HG02678 (cell line): Measurements from ENCODE around the gene SPG21.
"Not testable (repeated sequence)": the region's sequence is repeated elsewhere in the genome, so short reads cannot be mapped to it uniquely, and the experiment has no call there.

Source experiments
- ATAC-seq: cut with Tn5 transposase; IDR thresholded peaks from one replicate; pipeline ENCODE4 v1.9.1; 2021; ENCODE audit warnings: mild to moderate bottlenecking, moderate library complexity; ENCODE audit not compliant: unreplicated experiment

Gene SPG21, protein sequence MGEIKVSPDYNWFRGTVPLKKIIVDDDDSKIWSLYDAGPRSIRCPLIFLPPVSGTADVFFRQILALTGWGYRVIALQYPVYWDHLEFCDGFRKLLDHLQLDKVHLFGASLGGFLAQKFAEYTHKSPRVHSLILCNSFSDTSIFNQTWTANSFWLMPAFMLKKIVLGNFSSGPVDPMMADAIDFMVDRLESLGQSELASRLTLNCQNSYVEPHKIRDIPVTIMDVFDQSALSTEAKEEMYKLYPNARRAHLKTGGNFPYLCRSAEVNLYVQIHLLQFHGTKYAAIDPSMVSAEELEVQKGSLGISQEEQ

DNA sequence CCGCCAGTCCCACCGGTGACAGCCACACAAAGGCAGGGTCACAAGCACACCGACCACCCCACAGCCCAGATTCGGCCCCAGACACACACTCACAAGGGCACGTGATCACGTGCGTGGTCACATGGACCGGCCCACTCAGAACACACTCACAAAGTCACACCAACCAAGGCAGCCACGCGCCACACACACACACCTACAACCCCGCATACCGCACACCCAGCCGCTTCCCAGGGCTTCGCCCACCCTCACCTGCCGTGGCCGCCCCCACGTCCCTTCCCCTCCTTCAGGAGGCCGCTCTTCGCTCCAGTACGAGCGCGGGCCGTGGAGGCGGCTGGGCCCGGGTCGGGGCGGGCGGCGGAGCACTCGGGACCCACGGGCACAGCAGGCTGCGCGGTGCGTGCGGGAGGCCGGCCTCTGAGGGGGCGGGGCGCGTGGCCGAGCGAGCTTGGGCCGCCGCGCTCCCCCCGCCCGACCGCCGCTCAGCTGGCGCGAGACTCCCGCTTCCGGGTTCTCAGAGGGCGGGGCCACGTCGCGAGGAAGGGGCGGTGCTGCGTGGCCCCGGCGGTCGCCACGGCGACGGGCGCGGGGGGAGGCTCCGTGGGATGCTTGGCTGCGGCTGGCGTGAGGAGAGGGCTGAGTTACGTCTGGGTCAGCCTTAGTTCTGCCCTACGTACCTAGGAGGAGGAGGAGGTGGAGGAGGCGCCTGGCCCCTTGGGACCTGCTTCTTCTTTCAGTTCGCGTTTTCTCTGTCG, at the start of gene SPG21:
Gene SPG21 (minus strand): TSS at position 499 of the 752 bp plus-strand sequence. CDS start 6,345 bp downstream, outside the sequence.
- peak; percentile 93 for ATAC-seq

DNA sequence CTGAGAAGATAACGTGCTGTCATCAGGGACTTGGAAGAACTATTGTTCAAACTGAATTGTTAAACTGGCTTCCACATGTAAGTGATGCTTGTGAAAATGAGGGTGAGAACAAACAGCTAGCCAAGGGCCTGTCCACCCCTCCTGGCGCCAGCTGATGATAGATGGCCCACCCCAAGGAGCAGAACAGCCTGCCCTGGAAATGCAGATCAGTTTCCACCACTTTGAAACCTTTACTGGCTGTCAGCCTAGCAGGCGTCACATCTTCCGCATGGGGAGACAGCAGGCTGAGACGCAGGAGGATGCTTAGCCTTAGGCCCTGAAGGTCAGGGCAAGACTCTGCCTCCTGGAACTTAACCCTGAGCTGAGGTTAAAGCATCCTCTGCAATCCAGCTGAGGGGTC, 49.1 kb upstream of the SPG21 start:
- no peak for ATAC-seq

GRCh38 chr15:65038428-65038827, 48.7 kb upstream of the SPG21 start:
- no peak for ATAC-seq

- no peak for ATAC-seq
These were observed 47.6 kb upstream of the SPG21 start for GRCh38 chr15:65037309-65037708.

- ATAC-seq = no peak
These were observed 45.0 kb upstream of the SPG21 start for GRCh38 chr15:65034719-65035118.

DNA sequence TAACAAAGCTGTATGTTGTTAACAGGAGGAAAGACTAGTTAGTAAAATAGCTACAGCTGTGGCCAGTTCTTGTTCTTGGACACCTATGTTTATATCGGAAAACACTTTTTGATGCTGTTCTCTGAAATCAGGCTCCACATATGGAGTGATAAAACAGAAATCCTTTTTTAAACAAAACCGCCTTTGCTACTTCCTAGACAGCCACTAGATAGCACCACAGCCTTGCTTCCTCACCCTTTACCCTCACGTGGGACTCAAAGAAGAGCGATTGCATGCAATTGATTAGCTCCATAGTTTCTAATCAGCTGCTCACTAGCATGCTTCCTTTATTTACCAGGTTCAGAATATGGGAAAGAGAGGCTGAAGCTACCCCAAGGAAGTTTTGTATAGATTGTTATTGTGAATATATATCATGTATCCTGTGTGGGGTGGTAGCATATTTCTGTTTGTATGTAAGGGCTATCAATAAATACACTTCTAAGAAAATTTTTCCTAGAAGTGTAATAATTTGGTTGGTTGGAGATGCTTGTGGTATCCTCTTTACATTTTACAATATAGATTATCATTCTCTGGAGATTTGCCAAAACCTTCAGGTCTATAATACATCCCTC, 44.0 kb upstream of the SPG21 start:
- no peak for ATAC-seq

- ATAC-seq = peak; percentile 52
These were observed 43.3 kb upstream of the SPG21 start for GRCh38 chr15:65032801-65033537.

DNA sequence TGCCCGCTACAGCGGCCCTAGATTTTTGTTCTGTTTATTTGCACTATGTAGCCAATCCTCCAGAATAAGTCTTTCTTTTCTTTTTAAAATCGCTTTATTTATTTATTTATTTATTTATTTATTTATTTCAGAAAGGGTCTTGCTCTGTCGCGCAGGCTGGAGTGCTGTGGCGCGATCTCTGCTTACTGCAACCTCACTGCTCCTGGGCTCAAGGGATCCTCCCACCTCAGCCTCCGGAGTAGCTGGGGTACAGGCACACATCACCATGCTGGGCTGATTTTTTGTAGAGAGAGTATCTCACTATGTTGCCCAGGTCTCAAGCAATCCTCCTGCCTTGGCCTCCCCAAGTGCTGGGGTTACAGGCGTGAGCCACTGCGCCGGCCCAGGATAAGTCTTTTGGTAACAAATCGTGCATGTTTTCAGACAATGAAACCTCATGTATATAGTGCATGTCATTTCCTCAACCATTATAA, 40.1 kb upstream of the SPG21 start:
- ATAC-seq = no peak

DNA sequence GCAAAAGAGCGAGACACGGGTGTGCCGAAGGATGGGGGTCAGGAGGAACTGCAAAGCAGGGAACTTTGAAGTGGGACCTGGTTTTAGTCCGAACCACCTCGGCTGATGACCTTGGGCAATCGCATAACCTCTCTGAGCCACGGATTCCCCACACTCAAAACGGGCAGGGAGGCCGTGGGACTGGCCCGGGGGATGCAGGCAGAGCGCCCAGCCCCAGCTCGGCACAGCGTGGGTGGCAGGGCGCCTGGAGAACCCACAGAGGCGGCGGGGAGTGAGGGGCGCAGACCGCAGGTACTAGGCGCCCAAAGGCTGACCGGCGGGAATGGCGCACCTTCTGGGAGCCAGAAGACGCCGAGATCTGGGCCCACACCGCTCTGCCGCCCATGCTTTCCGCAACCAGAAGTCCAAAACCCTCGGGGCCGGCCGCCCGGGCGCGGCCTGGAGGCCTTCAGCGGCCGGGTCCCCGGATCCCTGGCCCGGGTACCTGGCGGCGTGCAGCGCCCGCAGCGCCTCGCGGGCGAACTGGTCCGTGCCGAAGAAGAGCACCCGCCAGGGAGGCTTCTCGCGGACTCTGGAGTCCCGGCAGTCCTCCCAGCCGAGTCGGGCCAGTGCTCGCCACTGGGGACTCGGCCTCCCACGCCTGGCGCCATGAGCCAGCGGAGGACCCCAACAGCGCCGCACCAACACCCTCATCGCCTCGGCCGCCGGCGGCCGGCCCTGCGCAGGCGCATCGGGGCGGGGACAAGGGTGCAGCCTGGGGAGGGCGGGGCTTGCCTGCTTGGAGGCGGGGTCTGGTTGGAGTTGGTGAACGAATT, 39.4 kb upstream of the SPG21 start, which contains the start of gene MTFMT:
Gene MTFMT (minus strand): TSS at position 719 of the 815 bp plus-strand sequence. CDS start 26 bp downstream, at position 693.
- peak; percentile 75 for ATAC-seq

DNA sequence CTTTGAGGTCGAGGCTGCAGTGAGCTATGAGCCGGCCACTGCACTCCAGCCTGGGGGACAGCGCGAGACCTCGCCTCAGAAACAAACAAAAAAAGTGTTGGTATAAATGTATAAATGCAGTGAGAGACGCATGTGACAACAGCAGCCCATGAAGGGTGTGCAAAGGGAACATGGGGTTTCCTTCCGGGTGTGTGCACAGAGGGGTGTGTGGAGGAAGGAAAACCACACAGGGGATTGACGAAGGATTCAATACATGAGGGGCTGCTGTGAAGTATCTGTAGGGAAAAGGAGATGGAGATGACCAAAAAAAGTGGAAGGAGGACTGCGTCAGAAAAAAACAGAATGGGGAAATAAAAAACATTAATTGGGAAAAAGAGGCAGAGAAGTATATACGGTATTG, 38.6 kb upstream of the SPG21 start:
- no peak for ATAC-seq

DNA sequence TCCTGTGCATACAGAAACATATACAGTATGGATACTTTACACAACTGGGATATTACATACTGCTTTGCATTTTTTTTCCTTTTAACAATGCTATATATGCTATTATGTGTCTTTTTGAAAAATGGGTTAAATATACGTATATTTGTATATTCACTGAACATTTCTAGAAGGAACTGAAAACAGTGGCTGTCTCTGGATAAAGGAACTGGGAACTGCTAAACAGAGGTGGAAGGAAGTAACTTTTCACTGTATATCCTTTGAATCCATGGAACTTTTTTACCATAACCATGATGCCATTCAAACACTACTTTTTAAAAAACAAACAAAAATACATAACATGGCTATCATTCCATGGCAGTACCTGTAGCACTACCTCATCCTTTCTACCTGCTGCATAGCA, 37.9 kb upstream of the SPG21 start:
- no peak for ATAC-seq

DNA sequence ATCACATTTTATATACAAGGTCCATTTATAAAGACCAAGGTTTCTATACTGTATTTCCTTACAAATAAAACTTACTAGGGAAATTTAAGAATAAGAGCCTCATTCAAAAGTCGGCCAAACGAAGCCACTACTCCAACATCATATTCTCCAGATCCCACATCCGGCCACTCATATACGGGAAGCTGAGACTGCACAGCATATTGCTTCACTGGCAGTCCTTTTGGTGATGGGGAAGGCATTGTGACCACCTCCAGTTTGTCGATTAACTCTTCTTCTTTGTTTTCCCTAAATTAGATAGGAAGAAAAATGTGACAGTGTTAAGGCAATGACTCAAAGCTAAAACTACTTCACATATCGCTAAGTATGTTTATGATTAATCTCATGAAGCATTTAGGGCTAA, 37.0 kb upstream of the SPG21 start:
- no peak for ATAC-seq

GRCh38 chr15:65021488-65021887, 31.8 kb upstream of the SPG21 start:
- ATAC-seq = no peak

DNA sequence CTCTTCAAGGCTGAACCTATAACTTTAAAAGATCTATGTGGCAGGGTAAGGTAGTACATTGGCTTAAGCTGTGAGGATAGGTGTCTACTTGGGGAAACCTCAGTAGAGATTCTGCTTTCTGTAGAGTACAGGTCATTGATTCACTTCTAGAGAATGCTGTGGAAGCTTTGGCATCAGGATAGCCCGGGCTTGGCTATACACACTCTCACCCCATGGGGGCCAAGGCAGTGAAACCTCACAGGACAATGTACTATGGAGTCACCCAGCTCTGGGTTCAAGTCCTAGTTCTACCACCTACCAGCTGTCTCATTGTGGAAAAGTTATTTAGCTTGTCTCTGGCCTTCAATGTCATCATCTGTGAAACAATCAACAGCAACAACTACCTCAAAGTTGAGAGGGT, 30.7 kb upstream of the SPG21 start:
- no peak for ATAC-seq

- ATAC-seq = not testable (repeated sequence)
These were observed 21.5 kb upstream of the SPG21 start for GRCh38 chr15:65011198-65011597.

DNA sequence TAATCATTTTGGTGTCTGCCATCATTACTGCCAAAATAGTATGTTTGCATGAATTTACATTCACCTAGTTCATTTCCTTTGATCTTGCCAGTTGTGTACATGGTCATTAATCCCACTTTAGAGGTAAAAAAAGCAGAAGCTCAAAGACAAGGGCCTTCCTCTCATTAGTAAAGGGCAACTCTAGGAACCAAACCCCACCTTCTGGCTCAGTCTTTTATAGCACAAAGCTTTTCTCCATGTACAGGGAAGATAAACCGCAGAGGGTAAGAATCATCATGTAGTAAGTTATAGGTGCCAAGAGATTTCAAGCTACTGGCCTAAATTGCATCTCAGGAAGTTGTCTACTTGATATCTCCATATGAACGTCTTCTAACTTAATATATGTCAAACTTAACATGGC, 19.3 kb upstream of the SPG21 start:
- ATAC-seq = no peak

DNA sequence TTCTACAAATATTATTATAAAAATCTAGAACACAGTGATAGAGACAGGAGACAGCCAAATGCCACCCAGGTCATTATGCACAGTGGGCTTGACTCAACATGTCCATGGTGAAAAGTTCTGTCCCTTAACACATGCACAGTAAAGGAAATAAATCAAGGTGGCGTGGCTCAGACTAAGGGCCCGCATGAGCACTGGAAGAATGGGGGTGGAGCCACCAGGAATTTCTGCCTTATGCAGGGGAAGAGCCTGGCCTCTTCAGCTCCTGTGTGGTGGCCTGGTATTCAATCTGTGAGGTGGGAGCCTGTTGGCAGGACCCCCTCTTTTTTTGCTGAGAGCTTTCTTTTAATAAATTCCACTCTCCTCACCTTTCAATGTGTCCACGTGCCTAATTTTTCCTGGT, 17.2 kb upstream of the SPG21 start:
- no peak for ATAC-seq

- ATAC-seq = no peak
These were observed 15.3 kb upstream of the SPG21 start for GRCh38 chr15:65004993-65005392.

DNA sequence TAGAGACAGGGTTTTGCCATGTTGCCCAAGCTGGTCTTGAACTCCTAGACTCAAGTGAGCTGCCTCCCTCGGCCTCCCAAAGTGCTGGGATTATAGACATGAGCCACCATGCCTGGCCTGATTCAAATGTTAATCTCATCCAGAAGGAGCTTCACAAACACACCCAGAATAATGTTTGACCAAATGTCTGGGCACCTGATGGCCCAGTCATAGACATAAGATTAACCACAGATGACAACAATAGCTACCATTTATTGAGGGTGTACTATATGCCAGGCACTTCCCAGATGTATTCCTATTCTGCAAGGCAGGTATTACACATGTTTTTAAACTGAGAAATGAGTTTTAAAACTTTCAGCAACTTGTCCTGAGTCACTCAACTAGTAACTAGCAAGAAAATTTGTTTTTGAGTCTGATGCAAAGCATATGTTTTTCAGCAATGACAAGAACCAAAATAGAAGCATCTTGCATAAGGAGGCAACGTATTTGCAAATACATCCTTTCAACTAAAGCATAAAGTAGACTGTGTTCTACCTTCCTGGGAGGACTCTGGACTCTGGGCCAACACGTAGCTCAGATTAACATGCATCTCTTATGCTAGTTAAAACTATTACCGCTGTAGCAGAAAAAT, 8.1 kb upstream of the SPG21 start:
- no peak for ATAC-seq

- no peak for ATAC-seq
These were observed 7.4 kb upstream of the SPG21 start for GRCh38 chr15:64997066-64997465.
